Panc1 (cell line): ENCODE results near the gene GPC6. TPM values are rescaled to one million over a fixed set of nuclear protein-coding genes. Genes with fewer than 3 reads are reported as not detected.

Source experiments
- ATAC-seq: fragments of 200-7000 bp; cut with Tn5 transposase; 2 replicates; pipeline ENCODE4 v1.9.1; 2020; ENCODE audit warnings: mild to moderate bottlenecking, moderate library complexity
- BruUV-seq: library from RNA; stranded (reverse); fragments of 400-500 nt; replicated peaks from 2 replicates; lab custom pipeline; 2021; lab: Mats Ljungman, UMichigan
- CTCF ChIA-PET: fragments of 300-600 bp; sonication (Branson Sonifier 250); formaldehyde crosslinking; loops from one replicate; lab custom pipeline; 2022; ENCODE audit warnings: antibody characterized with exemption; lab: Charles Lee
- POLR2A ChIA-PET: fragments of 300-600 bp; sonication (Branson Sonifier 250); formaldehyde crosslinking; loops from one replicate; lab custom pipeline; 2022; ENCODE audit warnings: antibody characterized with exemption; lab: Charles Lee
- DNase-seq: peaks from one replicate; pipeline ENCODE4 v3.0.0-alpha.2; 2010; ENCODE audit warnings: low read depth, low spot score
- H3K27ac ChIP-seq: 2 replicates; pipeline ENCODE4 v1.5.1; 2011; ENCODE audit warnings: mild to moderate bottlenecking, low read length, inconsistent platforms
- H3K27me3 ChIP-seq: fragments of 200-500 bp; sonication (Bioruptor generic); 2 replicates; pipeline ENCODE4 v1.6.0; 2014; ENCODE audit warnings: low read length, inconsistent platforms; ENCODE audit not compliant: control insufficient read depth, insufficient read depth
- H3K36me3 ChIP-seq: fragments of 200-500 bp; sonication (Bioruptor generic); 2 replicates; pipeline ENCODE4 v1.5.1; 2014; ENCODE audit warnings: inconsistent platforms, mild to moderate bottlenecking, low read length, moderate library complexity; ENCODE audit not compliant: control insufficient read depth, insufficient read depth
- H3K4me1 ChIP-seq: 2 replicates; pipeline ENCODE4 v1.5.1; 2011; ENCODE audit warnings: inconsistent platforms, mild to moderate bottlenecking, low read length, moderate library complexity; ENCODE audit not compliant: control insufficient read depth, insufficient read depth
- H3K4me3 ChIP-seq, 2 experiments: 2 replicates each; pipeline ENCODE4 v1.5.1; 2011 to 2012; ENCODE audit warnings: low read depth in 2 of 2, low read length in 2 of 2, mild to moderate bottlenecking in 2 of 2, inconsistent platforms in 1 of 2, moderate library complexity in 1 of 2
- H3K9me3 ChIP-seq: fragments of 200-500 bp; sonication (Bioruptor generic); 2 replicates; pipeline ENCODE4 v1.5.1; 2014; ENCODE audit warnings: low read depth, mild to moderate bottlenecking, inconsistent platforms, low read length, moderate library complexity; ENCODE audit not compliant: control insufficient read depth, insufficient read depth
- CTCF ChIP-seq: fragments of 450-650 bp; IDR thresholded peaks from 2 replicates; pipeline ENCODE4 v1.5.1; 2017; ENCODE audit warnings: mild to moderate bottlenecking
- POLR2AphosphoS5 ChIP-seq: IDR thresholded peaks from 2 replicates; pipeline ENCODE4 v1.6.1; 2012; ENCODE audit warnings: mild to moderate bottlenecking, low read depth, low read length, moderate library complexity
- REST ChIP-seq, 2 experiments: IDR thresholded peaks; 2 replicates each; pipeline ENCODE4 v1.6.1; 2011 to 2012; ENCODE audit warnings: low read depth in 2 of 2, control low read depth in 1 of 2, low read length in 1 of 2, mild to moderate bottlenecking in 1 of 2, moderate library complexity in 1 of 2; ENCODE audit not compliant: insufficient read depth in 1 of 2
- SIN3A ChIP-seq: IDR thresholded peaks from 2 replicates; pipeline ENCODE4 v1.6.1; 2012; ENCODE audit warnings: low read depth, mild to moderate bottlenecking, low read length, moderate library complexity, borderline replicate concordance; ENCODE audit not compliant: insufficient read depth
- TCF7L2 ChIP-seq: IDR thresholded peaks from 2 replicates; pipeline ENCODE4 v1.6.1; 2011; ENCODE audit warnings: mild to moderate bottlenecking, low read depth, low read length, inconsistent platforms
- in situ Hi-C: cut with HindIII; loops from 2 replicates; pipeline ENCODE4 v1.10.0; 2016; ENCODE audit warnings: low sequenced_read_pairs, low pct_unique_long_range_greater_than_20kb
- intact Hi-C: fragments of 100-400 bp; cut with micrococcal nuclease; formaldehyde crosslinking; loops from one replicate; pipeline ENCODE4 v1.10.0; 2022; ENCODE audit not compliant: unreplicated experiment
- total RNA-seq: library from RNA; stranded (reverse); gene quantifications from one replicate; pipeline ENCODE4 v1.2.1, GENCODE V29; 2021; ENCODE audit not compliant: unreplicated experiment

Gene GPC6
- total RNA-seq, 1 experiment from 2014 or later, result 4.8 TPM

GRCh38 chr13:94033830-94034642, 807.4 kb downstream of the GPC6 start:
- ChIA-PET POLR2A (no interaction called here), CTCF (no interaction called here)
- no peaks in the 10 kb centered on the region for H3K4me1 ChIP-seq
- no peak overlapping the region for H3K4me3 ChIP-seq
- H3K36me3 ChIP-seq, result no peaks in the 10 kb centered on the region
- H3K27ac ChIP-seq, result no peak overlapping the region
- in situ Hi-C loops, result no loop called here
- TF ChIP-seq POLR2AphosphoS5, result no peak
- no peak for TF ChIP-seq CTCF
- no peak for TF ChIP-seq TCF7L2
- TF ChIP-seq REST (IDR thresholded peaks at IDR 0.05; ENCODE audit: insufficient read depth in 1 of 2, low read depth in 2 of 2, low read length in 1 of 2), result no peak
- TF ChIP-seq SIN3A, result no peak
- intact Hi-C loops, result no loop called here
- no peak for DNase-seq
- BruUV-seq, result no TSS peak
- no peaks in the 10 kb centered on the region for H3K27me3 ChIP-seq
- ATAC-seq, result no peak
- no peaks in the 10 kb centered on the region for H3K9me3 ChIP-seq

GRCh38 chr13:94050039-94050438, 823.4 kb downstream of the GPC6 start:
- no peaks in the 10 kb centered on the region for H3K36me3 ChIP-seq
- no peak overlapping the region for H3K4me3 ChIP-seq
- no peak for ATAC-seq
- DNase-seq, result no peak
- intact Hi-C loops, result no loop called here
- H3K9me3 ChIP-seq, result no peaks in the 10 kb centered on the region
- no TSS peak for BruUV-seq
- in situ Hi-C loops, result no loop called here
- POLR2A ChIA-PET, result no interaction called here
- CTCF ChIA-PET, result no interaction called here
- H3K27me3 ChIP-seq, result no peaks in the 10 kb centered on the region
- no peak overlapping the region for H3K27ac ChIP-seq
- TF ChIP-seq CTCF (no peak), TCF7L2 (no peak), POLR2AphosphoS5 (no peak), SIN3A (no peak), REST (IDR thresholded peaks at IDR 0.05; ENCODE audit: insufficient read depth in 1 of 2, low read depth in 2 of 2, low read length in 1 of 2) (no peak)
- H3K4me1 ChIP-seq, result no peaks in the 10 kb centered on the region
